ENCODE measurements around the gene ING2.

- TF ChIP-seq ZFP3 (CRISPR knock-in tag; IDR thresholded peaks at IDR 0.05) (no peak), ZNF70 (CRISPR knock-in tag; IDR thresholded peaks at IDR 0.05) (no peak), CSDC2 (CRISPR knock-in tag; IDR thresholded peaks at IDR 0.05) (no peak), BACH2 (CRISPR knock-in tag; IDR thresholded peaks at IDR 0.05; ENCODE audit: borderline replicate concordance) (no peak)
These were observed 43.4 kb downstream of the ING2 start for GRCh38 chr4:183548306-183548705.

Measured in SK-N-SH treated with all-trans-retinoic acid at 6 μM for 48 hours (cell line).